Activated naive CD8-positive, alpha-beta T cell treated with anti-CD3 and anti-CD28 coated beads for 36 hours (primary cell): ENCODE results near the gene DENND5B. TPM values are rescaled to one million over a fixed set of nuclear protein-coding genes. Genes with fewer than 3 reads are reported as not detected.
A peak's percentile ranks its signal among the peaks of the same experiment; 100 is the strongest.
"Not testable (repeated sequence)": the region's sequence is repeated elsewhere in the genome, so short reads cannot be mapped to it uniquely, and the experiment has no call there.

Experiments used
- DNase-seq: peaks from one replicate; pipeline ENCODE4 v3.0.0; 2021
- H3K27ac Mint-ChIP-seq: one replicate; pipeline ENCODE4 v1.8.0; 2022; ENCODE audit warnings: mild to moderate bottlenecking, moderate library complexity, mixed read lengths
- H3K27me3 Mint-ChIP-seq: one replicate; pipeline ENCODE4 v1.8.0; 2022; ENCODE audit warnings: mild to moderate bottlenecking, mixed read lengths
- H3K36me3 Mint-ChIP-seq: one replicate; pipeline ENCODE4 v1.8.0; 2021; ENCODE audit warnings: mild to moderate bottlenecking, mixed read lengths
- H3K4me1 Mint-ChIP-seq: one replicate; pipeline ENCODE4 v1.8.0; 2021; ENCODE audit warnings: mixed read lengths
- H3K4me3 Mint-ChIP-seq: one replicate; pipeline ENCODE4 v1.8.0; 2022; ENCODE audit warnings: mild to moderate bottlenecking, moderate library complexity, mixed read lengths
- H3K9me3 Mint-ChIP-seq: one replicate; pipeline ENCODE4 v1.8.0; 2022; ENCODE audit warnings: mixed read lengths
- total RNA-seq, 2 experiments: library from RNA; stranded (reverse); gene quantifications; one replicate each; pipeline ENCODE4 v1.2.3, GENCODE V29; 2021

Gene DENND5B
- total RNA-seq, 2 experiments from 2014 or later = 0.16 to 0.29 TPM

DNA sequence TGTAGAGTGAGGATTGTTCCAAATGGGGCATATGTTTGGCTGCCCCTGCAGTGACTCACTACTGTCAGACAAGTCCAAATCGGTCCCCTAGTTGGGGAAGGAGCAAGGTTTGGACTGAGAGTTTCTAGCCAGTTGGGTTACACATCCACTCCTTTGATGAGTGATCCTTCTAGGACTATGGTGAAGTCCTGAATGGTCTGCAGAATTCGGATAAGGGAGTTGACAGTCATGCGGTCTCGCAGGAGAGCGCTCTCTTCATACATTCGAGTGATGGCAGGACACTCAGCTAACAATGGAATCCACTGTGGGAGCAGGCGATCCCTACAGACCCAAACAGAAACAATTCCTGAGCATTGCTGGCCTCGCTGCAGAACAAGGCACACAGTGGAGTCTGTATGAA, 203.5 kb downstream of the DENND5B start:
- Mint-ChIP-seq H3K9me3 (no peaks in the 10 kb centered on the region), H3K27ac (peak overlapping the region; percentile 65), H3K36me3 (no peaks in the 10 kb centered on the region), H3K27me3 (peaks cover 3% of the 10 kb centered on the region), H3K4me1 (no peaks in the 10 kb centered on the region), H3K4me3 (no peak overlapping the region)
- DNase-seq = no peak

- Mint-ChIP-seq H3K4me3 (no peak overlapping the region), H3K27ac (no peak overlapping the region), H3K36me3 (no peaks in the 10 kb centered on the region), H3K9me3 (no peaks in the 10 kb centered on the region), H3K27me3 (peaks cover 3% of the 10 kb centered on the region), H3K4me1 (no peaks in the 10 kb centered on the region)
- no peak for DNase-seq
Measured at GRCh38 chr12:31387011-31387410, 203.9 kb downstream of the DENND5B start.

DNA sequence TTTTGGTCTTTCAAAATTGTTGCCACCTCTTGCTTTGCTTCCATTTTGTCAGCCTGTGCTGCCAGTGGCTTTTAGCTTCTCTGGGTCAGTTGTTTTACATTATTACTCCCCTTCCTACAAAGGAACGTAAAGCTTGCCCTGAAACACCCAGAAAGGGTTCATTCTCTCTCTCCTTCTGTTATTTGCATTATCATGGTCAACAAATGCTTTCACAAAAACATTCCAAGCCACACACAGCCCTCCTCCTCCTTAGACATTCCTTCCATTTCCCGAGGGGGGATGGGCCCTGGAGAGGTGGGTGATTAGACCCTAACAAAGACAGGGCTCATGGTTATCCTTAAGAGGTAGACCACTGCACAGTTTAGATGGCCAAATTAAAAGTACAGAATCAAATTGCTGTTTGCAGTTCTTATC, 204.6 kb downstream of the DENND5B start:
- Mint-ChIP-seq H3K4me3 (no peak overlapping the region), H3K36me3 (no peaks in the 10 kb centered on the region), H3K27ac (no peak overlapping the region), H3K9me3 (no peaks in the 10 kb centered on the region), H3K27me3 (peaks cover 3% of the 10 kb centered on the region), H3K4me1 (no peaks in the 10 kb centered on the region)
- DNase-seq = no peak

- not testable (repeated sequence) for H3K4me1 Mint-ChIP-seq, H3K9me3 Mint-ChIP-seq, DNase-seq, H3K4me3 Mint-ChIP-seq, H3K27me3 Mint-ChIP-seq, H3K36me3 Mint-ChIP-seq, H3K27ac Mint-ChIP-seq
Measured at GRCh38 chr12:31377210-31377609, 213.7 kb downstream of the DENND5B start.

DNA sequence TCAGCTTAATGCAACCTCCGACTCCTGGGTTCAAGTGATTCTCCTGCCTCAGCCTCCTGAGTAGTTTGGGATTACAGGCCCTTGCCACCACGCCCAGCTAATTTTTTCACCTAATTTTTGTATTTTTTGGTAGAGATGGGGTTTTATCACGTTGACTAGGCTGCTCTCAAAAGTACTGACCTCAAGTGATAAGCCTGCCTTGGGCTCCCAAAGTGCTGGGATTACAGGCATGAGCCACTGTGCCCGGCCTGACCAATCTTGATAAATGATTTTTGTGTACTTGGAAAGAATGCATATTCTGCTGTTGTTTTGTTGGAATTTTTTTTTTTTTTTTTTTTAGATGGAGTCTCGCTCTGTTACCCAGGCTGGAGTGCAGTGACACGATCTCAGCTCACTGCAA, 215.5 kb downstream of the DENND5B start:
- not testable (repeated sequence) for H3K4me1 Mint-ChIP-seq, H3K9me3 Mint-ChIP-seq, H3K36me3 Mint-ChIP-seq, H3K4me3 Mint-ChIP-seq, H3K27me3 Mint-ChIP-seq, H3K27ac Mint-ChIP-seq, DNase-seq

- Mint-ChIP-seq H3K4me3 (no peak overlapping the region), H3K27me3 (no peaks in the 10 kb centered on the region), H3K9me3 (no peaks in the 10 kb centered on the region), H3K4me1 (no peaks in the 10 kb centered on the region), H3K36me3 (no peaks in the 10 kb centered on the region), H3K27ac (no peak overlapping the region)
- DNase-seq = no peak
Measured at GRCh38 chr12:31371256-31371620, 219.7 kb downstream of the DENND5B start.

DNA sequence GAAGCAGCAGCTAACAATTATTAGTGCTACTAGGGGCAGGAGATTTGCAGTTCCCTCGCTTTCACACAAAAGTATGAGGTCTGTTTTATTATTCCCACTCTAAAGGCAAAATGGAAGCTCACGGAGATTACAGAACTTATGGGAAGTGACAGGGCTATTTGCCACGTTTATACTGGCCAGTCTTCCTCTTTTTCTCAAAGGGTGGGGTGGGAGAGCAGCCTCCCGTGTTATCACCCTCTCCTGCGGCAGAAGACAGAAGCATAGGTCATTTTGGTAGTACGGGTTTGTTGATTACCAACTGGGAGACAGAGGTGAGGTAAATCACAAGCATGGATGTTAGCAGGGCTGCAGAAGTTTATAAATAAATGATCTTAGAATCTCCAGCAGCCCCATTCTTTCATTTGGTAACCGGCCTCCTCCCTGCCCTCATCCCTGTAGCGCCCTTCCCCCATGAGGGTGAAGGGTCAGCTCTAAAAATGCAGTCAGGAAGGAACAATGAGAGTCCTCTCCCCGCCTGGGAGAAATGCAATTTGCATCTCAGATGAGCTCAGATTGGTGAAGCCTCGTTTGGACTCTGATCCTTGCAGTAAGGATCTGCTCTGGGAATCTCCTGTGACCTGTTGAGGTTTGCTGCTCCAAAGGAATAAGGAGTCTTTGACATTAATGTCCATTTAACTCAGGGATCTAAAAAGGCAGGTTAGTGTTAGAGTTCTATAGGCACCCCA, 220.2 kb downstream of the DENND5B start:
- Mint-ChIP-seq H3K4me1 (no peaks in the 10 kb centered on the region), H3K4me3 (no peak overlapping the region), H3K36me3 (no peaks in the 10 kb centered on the region), H3K27ac (no peak overlapping the region), H3K9me3 (no peaks in the 10 kb centered on the region), H3K27me3 (no peaks in the 10 kb centered on the region)
- DNase-seq = no peak

- Mint-ChIP-seq H3K36me3 (no peaks in the 10 kb centered on the region), H3K27me3 (no peaks in the 10 kb centered on the region), H3K4me1 (no peaks in the 10 kb centered on the region), H3K4me3 (no peak overlapping the region), H3K9me3 (no peaks in the 10 kb centered on the region), H3K27ac (no peak overlapping the region)
- no peak for DNase-seq
Measured at GRCh38 chr12:31369712-31370521, 221.0 kb downstream of the DENND5B start.

DNA sequence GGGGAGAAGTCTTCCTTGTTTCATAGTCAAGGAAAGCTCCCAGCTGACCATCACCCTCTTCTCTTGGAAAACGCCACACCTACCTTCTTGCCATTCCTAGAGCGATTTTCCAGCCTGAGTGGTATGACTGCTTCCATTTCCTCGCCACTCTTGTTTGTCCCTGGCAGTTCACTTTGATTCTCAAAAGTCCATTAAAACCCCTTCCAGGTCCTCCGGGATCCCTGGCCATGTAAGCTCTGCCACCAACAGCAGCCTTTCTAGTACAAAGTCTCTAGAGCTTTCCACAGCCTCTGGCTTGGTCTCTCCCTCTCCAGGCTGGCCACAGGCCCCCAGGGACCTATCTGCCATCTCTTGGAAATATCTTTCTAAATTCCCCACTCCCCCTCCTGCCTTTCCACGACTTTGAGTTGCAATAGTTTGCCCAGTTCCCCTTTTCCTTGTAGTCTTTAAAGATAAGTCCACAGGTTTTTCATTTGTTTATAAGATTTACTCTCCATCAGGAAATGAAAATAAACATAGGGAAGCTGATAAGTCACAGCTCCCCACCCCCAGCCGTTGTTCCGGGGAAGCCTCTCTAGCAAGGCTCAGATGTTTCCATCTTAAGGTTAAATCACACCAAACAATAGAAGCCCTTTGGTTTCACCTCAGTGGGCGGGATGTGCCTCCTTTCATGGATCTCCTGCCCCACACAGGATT, 222.1 kb downstream of the DENND5B start:
- no peak overlapping the region for H3K4me3 Mint-ChIP-seq
- H3K27ac Mint-ChIP-seq = no peak overlapping the region
- H3K36me3 Mint-ChIP-seq = no peaks in the 10 kb centered on the region
- DNase-seq = no peak
- no peaks in the 10 kb centered on the region for H3K9me3 Mint-ChIP-seq
- no peaks in the 10 kb centered on the region for H3K27me3 Mint-ChIP-seq
- no peaks in the 10 kb centered on the region for H3K4me1 Mint-ChIP-seq

GRCh38 chr12:31366104-31366621, 224.8 kb downstream of the DENND5B start:
- no peaks in the 10 kb centered on the region for H3K27me3 Mint-ChIP-seq
- H3K9me3 Mint-ChIP-seq = no peaks in the 10 kb centered on the region
- no peak overlapping the region for H3K27ac Mint-ChIP-seq
- H3K36me3 Mint-ChIP-seq = no peaks in the 10 kb centered on the region
- DNase-seq = no peak
- H3K4me3 Mint-ChIP-seq = no peak overlapping the region
- peaks cover 18% of the 10 kb centered on the region for H3K4me1 Mint-ChIP-seq

GRCh38 chr12:31363831-31364230, 227.1 kb downstream of the DENND5B start:
- no peak for DNase-seq
- Mint-ChIP-seq H3K27ac (no peak overlapping the region), H3K27me3 (no peaks in the 10 kb centered on the region), H3K4me3 (no peak overlapping the region), H3K9me3 (no peaks in the 10 kb centered on the region), H3K4me1 (peaks cover 18% of the 10 kb centered on the region), H3K36me3 (no peaks in the 10 kb centered on the region)

DNA sequence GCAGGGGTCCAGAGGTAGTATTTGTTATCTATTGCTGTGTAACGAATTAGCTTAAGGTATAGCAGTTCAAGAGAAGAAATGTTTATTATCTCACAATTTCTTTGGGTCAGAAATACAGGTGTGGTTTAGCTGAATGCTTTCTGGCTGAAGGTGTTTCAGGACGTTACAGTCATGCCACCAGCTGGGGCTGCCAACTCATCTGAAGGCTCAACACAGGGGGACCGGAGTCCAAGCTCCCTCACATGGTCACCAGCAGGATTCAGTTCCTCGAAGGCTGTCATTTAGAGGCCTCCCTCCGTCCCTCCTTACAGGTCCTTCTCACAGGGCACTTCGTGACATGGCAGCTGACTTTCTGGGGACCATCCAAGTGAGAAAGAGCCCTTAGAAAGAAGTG, 227.5 kb downstream of the DENND5B start:
- Mint-ChIP-seq H3K9me3 (no peaks in the 10 kb centered on the region), H3K27ac (peak overlapping the region; percentile 87), H3K27me3 (no peaks in the 10 kb centered on the region), H3K4me3 (no peak overlapping the region), H3K4me1 (peaks cover 18% of the 10 kb centered on the region), H3K36me3 (no peaks in the 10 kb centered on the region)
- DNase-seq = no peak

GRCh38 chr12:31362759-31363415, 228.0 kb downstream of the DENND5B start:
- Mint-ChIP-seq H3K9me3 (no peaks in the 10 kb centered on the region), H3K27ac (peak overlapping the region; percentile 87)

GRCh38 chr12:31362115-31362758, 228.7 kb downstream of the DENND5B start:
- no peaks in the 10 kb centered on the region for H3K36me3 Mint-ChIP-seq
- peaks cover 18% of the 10 kb centered on the region for H3K4me1 Mint-ChIP-seq
- DNase-seq = peak; percentile 7
- no peaks in the 10 kb centered on the region for H3K27me3 Mint-ChIP-seq
- H3K9me3 Mint-ChIP-seq = no peaks in the 10 kb centered on the region
- H3K4me3 Mint-ChIP-seq = peak overlapping the region; percentile 46
- peak overlapping the region; percentile 87 for H3K27ac Mint-ChIP-seq

More at GRCh38 chr12:31362759-31363415, 228.0 kb downstream of the DENND5B start:
- peak overlapping the region; percentile 46 for H3K4me3 Mint-ChIP-seq
- peak; percentile 35 for DNase-seq
- H3K36me3 Mint-ChIP-seq = no peaks in the 10 kb centered on the region
- peaks cover 18% of the 10 kb centered on the region for H3K4me1 Mint-ChIP-seq
- no peaks in the 10 kb centered on the region for H3K27me3 Mint-ChIP-seq
